C4-2B (cell line): Measurements from ENCODE around the gene F11R.
A peak's percentile ranks its signal among the peaks of the same experiment; 100 is the strongest.
"Not testable (repeated sequence)": the region's sequence is repeated elsewhere in the genome, so short reads cannot be mapped to it uniquely, and the experiment has no call there.

Experiments used
- H3K27ac ChIP-seq: fragments of 450-650 bp; 2 replicates; pipeline ENCODE4 v1.5.1; 2017
- ZFX ChIP-seq: fragments of 450-650 bp; IDR thresholded peaks from 2 replicates; pipeline ENCODE4 v1.6.1; 2017
- TF ChIP-seq, protein P1 (sequence below): fragments of 450-650 bp; conservative IDR thresholded peaks from 2 replicates; pipeline ENCODE4 v1.5.1; 2017; ENCODE audit warnings: mild to moderate bottlenecking

The F11R gene

DNA sequence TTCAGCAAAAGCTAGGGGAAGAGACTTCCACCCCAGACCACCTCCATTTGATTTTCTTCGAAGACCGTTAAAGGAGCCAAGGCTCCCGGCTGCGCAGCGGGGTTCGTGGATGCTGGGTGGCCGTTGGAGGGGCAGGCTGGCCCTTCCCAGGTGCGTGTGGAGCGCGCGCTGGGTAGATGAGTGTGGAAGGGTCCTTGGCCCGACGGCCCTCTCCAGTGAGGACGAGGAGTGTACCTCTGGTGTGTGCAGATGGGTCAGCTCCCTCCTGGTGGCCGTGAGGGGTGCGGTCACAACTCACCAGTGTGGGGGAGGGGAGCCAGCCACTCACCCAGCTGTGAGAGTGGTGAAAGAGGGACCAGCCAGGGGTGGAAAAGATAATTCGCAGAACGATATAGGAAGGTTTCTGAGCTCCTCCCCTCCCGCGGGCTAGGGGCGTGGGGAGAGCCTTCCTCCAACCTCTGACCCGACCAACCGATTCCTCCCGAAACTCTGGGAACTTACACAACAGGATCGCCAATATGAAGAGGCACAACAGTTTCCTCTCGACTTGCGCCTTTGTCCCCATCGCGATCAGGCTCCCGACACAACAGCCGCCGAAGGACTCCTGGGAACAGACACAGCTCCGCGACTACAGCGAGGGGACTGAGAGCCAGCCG lies at the start of gene F11R:
Gene F11R, minus strand, starts transcription at position 644 of the 656 bp plus-strand sequence. Its CDS starts 79 bp downstream, at position 565.
- H3K27ac ChIP-seq: peak within 1 kb of the TSS; percentile 86
- TF ChIP-seq, protein P1, sequence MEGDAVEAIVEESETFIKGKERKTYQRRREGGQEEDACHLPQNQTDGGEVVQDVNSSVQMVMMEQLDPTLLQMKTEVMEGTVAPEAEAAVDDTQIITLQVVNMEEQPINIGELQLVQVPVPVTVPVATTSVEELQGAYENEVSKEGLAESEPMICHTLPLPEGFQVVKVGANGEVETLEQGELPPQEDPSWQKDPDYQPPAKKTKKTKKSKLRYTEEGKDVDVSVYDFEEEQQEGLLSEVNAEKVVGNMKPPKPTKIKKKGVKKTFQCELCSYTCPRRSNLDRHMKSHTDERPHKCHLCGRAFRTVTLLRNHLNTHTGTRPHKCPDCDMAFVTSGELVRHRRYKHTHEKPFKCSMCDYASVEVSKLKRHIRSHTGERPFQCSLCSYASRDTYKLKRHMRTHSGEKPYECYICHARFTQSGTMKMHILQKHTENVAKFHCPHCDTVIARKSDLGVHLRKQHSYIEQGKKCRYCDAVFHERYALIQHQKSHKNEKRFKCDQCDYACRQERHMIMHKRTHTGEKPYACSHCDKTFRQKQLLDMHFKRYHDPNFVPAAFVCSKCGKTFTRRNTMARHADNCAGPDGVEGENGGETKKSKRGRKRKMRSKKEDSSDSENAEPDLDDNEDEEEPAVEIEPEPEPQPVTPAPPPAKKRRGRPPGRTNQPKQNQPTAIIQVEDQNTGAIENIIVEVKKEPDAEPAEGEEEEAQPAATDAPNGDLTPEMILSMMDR: no peak; the same call in 1 of the 2 replicates
- TF ChIP-seq ZFX: no peak

DNA sequence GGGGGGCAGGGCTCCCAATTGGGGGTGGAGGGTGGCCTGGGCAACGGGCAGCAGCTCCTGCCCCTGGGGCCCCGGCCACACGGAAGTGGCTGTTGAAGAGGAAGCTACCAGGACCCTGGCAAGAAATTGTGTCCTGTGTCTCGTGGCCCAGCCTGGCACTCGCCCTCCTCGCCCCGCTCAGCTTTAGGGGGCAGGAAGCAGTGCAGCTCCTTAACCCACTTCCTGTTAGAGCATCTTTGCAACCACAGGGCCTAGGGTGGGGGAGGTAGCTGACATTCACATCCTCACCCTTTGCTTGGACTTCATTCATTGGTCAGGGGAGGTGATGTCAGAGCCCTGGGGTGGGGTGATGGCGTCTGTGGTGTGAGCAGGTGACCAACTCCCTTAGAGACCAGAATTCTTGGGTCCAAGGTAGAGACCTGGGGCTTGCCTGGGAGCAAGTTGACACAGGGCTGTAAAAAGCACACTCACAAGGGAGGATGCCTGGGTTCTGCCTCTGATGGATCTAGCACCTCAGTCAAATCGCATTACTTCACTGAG lies 48.8 kb upstream of the F11R start, which contains the start of gene ARHGAP30:
Gene ARHGAP30, minus strand, starts transcription at position 161 of the 540 bp plus-strand sequence. CDS start 267 bp downstream, outside the sequence.
- no peak within 1 kb of the TSS for H3K27ac ChIP-seq
- TF ChIP-seq, protein P1: no peak
- TF ChIP-seq ZFX: no peak

DNA sequence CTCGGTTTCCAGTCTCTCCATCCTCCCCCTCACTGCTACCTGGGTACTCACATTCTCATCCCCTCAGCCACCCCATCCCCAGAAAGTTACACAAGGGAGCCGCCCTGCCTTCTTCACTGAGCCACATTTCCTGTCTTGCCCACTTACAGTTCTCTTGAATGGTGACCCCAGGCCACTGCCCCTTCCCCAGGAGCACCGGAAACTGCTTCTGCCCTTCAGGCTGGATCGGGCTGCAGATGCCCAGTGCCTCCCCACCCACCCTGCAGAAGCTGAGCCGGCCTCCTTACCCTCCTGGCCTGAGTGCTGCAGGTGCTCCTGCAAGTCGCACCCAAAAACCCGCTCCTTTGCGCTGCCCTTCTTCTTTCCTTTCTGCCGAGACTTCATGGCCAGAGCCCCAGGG lies 48.3 kb upstream of the F11R start:
- TF ChIP-seq, protein P1: no peak
- TF ChIP-seq ZFX: no peak
- H3K27ac ChIP-seq: no peak overlapping the region

DNA sequence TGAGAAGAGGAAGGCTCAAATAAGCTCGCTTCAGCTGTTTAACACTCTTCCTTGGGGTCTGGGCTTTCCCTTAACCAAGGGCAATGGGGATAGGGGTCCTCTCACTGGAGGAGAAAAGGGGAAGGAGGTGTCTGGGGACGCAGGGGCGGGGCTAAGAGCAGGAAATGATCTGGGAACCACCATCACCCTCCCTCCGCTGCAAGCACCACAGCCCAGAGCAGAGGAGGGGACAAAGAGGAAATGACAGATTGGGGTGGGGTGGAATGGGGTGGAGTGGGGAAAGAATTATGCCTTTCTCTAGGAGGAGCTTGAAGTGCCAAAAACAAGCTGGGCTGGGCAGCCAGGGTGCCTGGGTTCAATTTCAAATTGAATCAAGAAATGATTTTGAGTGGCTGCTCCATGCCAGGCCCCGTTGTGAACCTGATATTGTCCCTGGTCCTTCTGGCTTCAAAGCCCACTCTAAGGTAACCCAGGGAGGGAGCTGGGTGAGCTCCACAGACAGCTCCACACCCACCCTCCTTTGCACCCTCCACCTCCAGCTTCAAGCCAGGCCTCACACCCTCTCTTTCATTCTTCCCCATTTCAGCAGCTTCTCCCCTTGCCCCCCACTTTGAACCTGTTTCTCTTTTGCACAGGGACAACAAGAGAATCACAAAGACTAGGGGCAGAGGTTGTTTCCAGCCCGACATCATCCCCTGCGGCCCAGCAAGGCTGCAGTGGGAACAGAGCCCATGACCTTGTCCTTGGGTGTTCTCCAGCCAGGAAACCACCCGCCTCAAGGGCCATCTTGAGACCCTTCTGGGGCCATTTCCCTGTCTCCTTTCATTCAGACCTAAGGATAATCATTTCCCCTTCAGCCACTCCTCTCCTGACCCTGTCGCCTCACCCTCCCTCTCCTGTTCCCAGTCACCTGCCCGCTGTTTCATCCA lies 47.6 kb upstream of the F11R start:
- H3K27ac ChIP-seq: no peak overlapping the region
- TF ChIP-seq, protein P1: no peak
- TF ChIP-seq ZFX: no peak

DNA sequence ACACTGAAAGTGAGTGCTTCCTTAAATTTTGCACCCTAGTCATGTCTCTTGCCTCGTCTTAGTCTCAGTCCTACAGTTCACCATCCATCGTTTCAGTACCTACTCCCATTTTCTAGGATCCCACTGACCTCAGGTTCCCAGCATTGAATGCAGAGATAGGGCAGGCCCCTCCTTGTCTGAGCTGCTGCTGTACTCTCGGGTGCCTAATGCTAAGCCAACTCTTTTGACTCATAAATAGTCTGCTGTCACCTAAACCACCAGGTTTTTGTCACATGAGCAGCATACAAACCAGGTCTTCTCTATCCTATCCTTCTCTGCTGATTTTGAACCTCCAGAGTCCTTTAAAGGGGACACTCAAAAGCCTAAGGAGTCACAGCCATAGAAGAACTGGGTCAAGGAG lies 45.7 kb upstream of the F11R start:
- TF ChIP-seq ZFX: no peak
- TF ChIP-seq, protein P1: no peak
- no peak overlapping the region for H3K27ac ChIP-seq

DNA sequence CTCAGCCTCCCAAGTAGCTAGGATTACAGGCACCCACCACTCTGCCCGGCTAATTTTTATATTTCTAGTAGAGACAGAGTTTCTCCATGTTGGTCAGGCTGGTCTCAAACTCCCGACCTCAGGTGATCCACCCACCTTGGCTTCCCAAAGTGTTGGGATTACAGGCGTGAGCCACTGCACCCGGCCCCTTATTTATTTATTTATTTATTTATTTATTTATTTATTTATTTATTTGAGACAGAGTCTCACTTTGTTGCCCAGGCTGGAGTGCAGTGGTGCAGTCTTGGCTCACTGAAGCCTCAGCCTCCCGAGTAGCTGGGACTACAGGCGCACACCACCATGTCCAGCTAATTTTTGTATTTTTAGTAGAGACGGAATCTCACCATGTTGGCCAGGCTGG lies 44.7 kb upstream of the F11R start:
- not testable (repeated sequence) for H3K27ac ChIP-seq

DNA sequence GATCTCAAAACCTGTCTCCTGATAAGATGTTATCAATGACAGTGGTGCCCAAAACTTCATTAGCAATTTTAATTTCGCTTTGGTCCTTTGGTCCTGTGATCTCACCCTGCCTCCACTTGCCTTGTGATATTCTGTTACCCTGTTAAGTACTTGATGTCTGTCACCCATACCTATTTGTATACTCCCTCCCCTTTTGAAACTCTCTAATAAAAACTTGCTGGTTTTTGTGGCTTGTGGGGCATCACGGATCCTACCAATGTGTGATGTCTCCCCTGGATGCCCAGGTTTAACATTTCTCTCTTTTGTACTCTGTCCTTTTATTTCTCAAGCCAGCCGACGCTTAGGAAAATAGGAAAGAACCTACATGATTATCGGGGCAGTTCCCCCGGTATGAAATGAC lies 43.0 kb upstream of the F11R start:
- not testable (repeated sequence) for H3K27ac ChIP-seq

DNA sequence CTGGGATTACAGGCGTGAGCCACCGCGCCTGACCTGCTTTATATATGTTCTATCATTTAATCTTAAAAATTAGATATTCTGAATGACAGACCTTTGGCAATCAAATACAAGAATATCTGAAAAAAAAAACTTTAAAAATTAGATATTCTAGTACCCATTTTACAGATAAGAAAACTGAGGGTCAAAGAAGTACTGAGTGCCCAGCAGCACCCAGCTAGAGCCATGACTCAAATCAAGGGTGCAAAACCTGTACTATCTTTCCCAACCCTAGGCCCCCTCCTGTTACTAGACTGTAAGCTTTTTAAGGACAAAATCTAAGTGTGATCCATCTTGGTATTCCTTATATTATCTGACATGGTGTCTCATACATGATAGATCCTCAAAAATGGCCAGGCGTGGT lies 40.5 kb upstream of the F11R start:
- TF ChIP-seq, protein P1: no peak
- no peak for TF ChIP-seq ZFX
- H3K27ac ChIP-seq: no peak overlapping the region
